GM12892 (cell line): Measurements from ENCODE around the gene NPPA.

Experiments used
- POLR2A ChIP-seq: IDR thresholded peaks from 2 replicates; pipeline ENCODE4 v1.6.1; 2011; ENCODE audit warnings: low read depth, low read length, control low read depth
- POLR2AphosphoS5 ChIP-seq: IDR thresholded peaks from 2 replicates; pipeline ENCODE4 v1.6.1; 2011; ENCODE audit warnings: low read depth, low read length, control low read depth
- TAF1 ChIP-seq: IDR thresholded peaks from 2 replicates; pipeline ENCODE4 v1.6.1; 2011; ENCODE audit warnings: low read depth, mild to moderate bottlenecking, control low read depth, low read length, borderline replicate concordance

DNA sequence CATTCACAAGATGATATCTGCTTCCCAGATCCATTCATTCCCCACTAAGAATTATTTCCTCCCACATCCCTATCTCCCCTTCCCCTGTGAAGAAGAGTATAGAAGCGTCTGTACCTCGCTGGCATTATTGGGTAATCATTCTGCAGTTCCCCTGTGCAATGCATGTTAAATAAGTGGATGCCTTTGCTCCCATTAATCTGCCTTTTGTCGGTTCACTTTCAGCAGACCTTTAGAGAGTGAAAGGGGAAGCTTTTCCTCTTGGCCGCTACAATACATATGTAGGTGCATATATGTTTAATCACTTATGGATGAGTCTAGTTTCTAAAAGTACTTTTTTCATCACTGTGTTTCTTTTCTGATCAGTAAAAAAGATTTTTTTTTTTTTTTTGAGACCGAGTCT, 34.6 kb downstream of the NPPA start:
- TF ChIP-seq POLR2A (no peak), POLR2AphosphoS5 (no peak), TAF1 (no peak)
